Measurements from ENCODE around the gene ACTRT2.

- TF ChIP-seq, protein P1, sequence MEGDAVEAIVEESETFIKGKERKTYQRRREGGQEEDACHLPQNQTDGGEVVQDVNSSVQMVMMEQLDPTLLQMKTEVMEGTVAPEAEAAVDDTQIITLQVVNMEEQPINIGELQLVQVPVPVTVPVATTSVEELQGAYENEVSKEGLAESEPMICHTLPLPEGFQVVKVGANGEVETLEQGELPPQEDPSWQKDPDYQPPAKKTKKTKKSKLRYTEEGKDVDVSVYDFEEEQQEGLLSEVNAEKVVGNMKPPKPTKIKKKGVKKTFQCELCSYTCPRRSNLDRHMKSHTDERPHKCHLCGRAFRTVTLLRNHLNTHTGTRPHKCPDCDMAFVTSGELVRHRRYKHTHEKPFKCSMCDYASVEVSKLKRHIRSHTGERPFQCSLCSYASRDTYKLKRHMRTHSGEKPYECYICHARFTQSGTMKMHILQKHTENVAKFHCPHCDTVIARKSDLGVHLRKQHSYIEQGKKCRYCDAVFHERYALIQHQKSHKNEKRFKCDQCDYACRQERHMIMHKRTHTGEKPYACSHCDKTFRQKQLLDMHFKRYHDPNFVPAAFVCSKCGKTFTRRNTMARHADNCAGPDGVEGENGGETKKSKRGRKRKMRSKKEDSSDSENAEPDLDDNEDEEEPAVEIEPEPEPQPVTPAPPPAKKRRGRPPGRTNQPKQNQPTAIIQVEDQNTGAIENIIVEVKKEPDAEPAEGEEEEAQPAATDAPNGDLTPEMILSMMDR (IDR thresholded peaks at IDR 0.05), result no peak
- TF ChIP-seq POLR2A (IDR thresholded peaks at IDR 0.05) (no peak), EP300 (IDR thresholded peaks at IDR 0.05) (no peak)
These were observed 16.2 kb downstream of the ACTRT2 start for GRCh38 chr1:3037281-3038040.
